Endothelial cell of umbilical vein (primary cell): ENCODE results near the gene ATP8A2. TPM values are rescaled to one million over a fixed set of nuclear protein-coding genes. Genes with fewer than 3 reads are reported as not detected.

ENCODE experiments used
- BruUV-seq: library from RNA; stranded (reverse); fragments of 400-500 nt; replicated peaks from 2 replicates; lab custom pipeline; 2021; lab: Mats Ljungman, UMichigan
- CTCF ChIA-PET: fragments of 300-600, 350-600 bp; sonication (Branson Sonifier 250); formaldehyde crosslinking; loops from one replicate; lab custom pipeline; 2021; ENCODE audit warnings: antibody characterized with exemption, inconsistent platforms; lab: Charles Lee
- POLR2A ChIA-PET: fragments of 300-600, 350-600 bp; sonication (Branson Sonifier 250); formaldehyde crosslinking; loops from one replicate; lab custom pipeline; 2021; ENCODE audit warnings: antibody characterized with exemption, inconsistent platforms; lab: Charles Lee
- DNase-seq: peaks from one replicate; pipeline ENCODE4 v3.0.0-alpha.2; 2011; ENCODE audit warnings: low read depth, low spot score
- FAIRE-seq: peaks from 2 replicates; lab custom pipeline; 2011; peaks lifted over from hg19 to GRCh38; lab: Jason Lieb, UNC
- H2AFZ ChIP-seq: 2 replicates; pipeline ENCODE4 v1.6.0; 2012; ENCODE audit warnings: low read depth, low read length, control low read depth, inconsistent platforms
- H3K27ac ChIP-seq: 2 replicates; pipeline ENCODE4 v1.5.1; 2011; ENCODE audit warnings: low read depth, mild to moderate bottlenecking, control low read depth, low read length, moderate library complexity; ENCODE audit not compliant: insufficient read depth
- H3K27me3 ChIP-seq, 2 experiments: 2 replicates each; pipeline versions ENCODE4 v1.6.0 to v1.6.1; 2011; ENCODE audit warnings: low read length in 2 of 2, mixed read lengths in 1 of 2; ENCODE audit not compliant: control insufficient read depth in 2 of 2, insufficient read depth in 2 of 2
- H3K36me3 ChIP-seq, 2 experiments: 2 replicates in 1 of 2; 3 replicates in 1 of 2; pipeline ENCODE4 v1.5.1; 2011; ENCODE audit warnings: low read length in 2 of 2, mild to moderate bottlenecking in 1 of 2, moderate library complexity in 1 of 2; ENCODE audit not compliant: control insufficient read depth in 2 of 2, insufficient read depth in 2 of 2; ENCODE audit errors: extremely low read depth in 1 of 2
- H3K4me1 ChIP-seq: 3 replicates; pipeline ENCODE4 v1.5.1; 2011; ENCODE audit warnings: mild to moderate bottlenecking, low read length; ENCODE audit not compliant: control insufficient read depth, insufficient read depth; ENCODE audit errors: extremely low read depth
- H3K4me2 ChIP-seq: 2 replicates; pipeline ENCODE4 v1.6.1; 2011; ENCODE audit warnings: low read length, control low read depth, mixed read lengths; ENCODE audit not compliant: insufficient read depth
- H3K4me3 ChIP-seq, 3 experiments: fragments of 200-600 bp in 1 of 3; sonication (generic), shearing (Covaris generic) in 1 of 3; replicated peaks in 1 of 3; 2 replicates each; pipeline ENCODE4 v1.5.1; 2011 to 2016; ENCODE audit warnings: control low read depth in 3 of 3, low read length in 3 of 3, mild to moderate bottlenecking in 2 of 3, inconsistent platforms in 1 of 3, low read depth in 1 of 3, moderate library complexity in 1 of 3; ENCODE audit not compliant: insufficient read depth in 1 of 3
- H3K79me2 ChIP-seq: 2 replicates; pipeline ENCODE4 v1.6.0; 2012; ENCODE audit warnings: low read length, inconsistent platforms; ENCODE audit not compliant: control insufficient read depth, insufficient read depth
- H3K9ac ChIP-seq: replicated peaks from 2 replicates; pipeline ENCODE3; 2011; ENCODE audit warnings: low read length, control low read depth; ENCODE audit not compliant: insufficient read depth; ENCODE audit errors: extremely low read depth
- H3K9me1 ChIP-seq: replicated peaks from 3 replicates; pipeline ENCODE4 v1.6.0; 2011; ENCODE audit warnings: mild to moderate bottlenecking, low read length; ENCODE audit not compliant: control insufficient read depth, insufficient read depth; ENCODE audit errors: extremely low read depth
- H3K9me3 ChIP-seq: replicated peaks from 2 replicates; pipeline ENCODE4 v1.5.1; 2012; ENCODE audit warnings: low read length, inconsistent platforms; ENCODE audit not compliant: control insufficient read depth, insufficient read depth
- H4K20me1 ChIP-seq: replicated peaks from 2 replicates; pipeline ENCODE3; 2011; ENCODE audit warnings: mild to moderate bottlenecking, low read length; ENCODE audit not compliant: control insufficient read depth, insufficient read depth; ENCODE audit errors: extremely low read depth
- EZH2 ChIP-seq: IDR thresholded peaks from 2 replicates; pipeline ENCODE4 v1.6.1; 2012; ENCODE audit warnings: borderline replicate concordance, low read depth, mild to moderate bottlenecking, moderate library complexity, low read length, inconsistent platforms; ENCODE audit not compliant: severe bottlenecking
- FOS ChIP-seq: IDR thresholded peaks from 2 replicates; pipeline ENCODE4 v1.6.1; 2011; ENCODE audit warnings: mild to moderate bottlenecking, low read length, moderate library complexity, borderline replicate concordance; ENCODE audit not compliant: insufficient read depth
- GATA2 ChIP-seq: IDR thresholded peaks from 2 replicates; pipeline ENCODE4 v1.7.0; 2011; ENCODE audit warnings: low read depth, mild to moderate bottlenecking, moderate library complexity, mixed read lengths, low read length; ENCODE audit not compliant: insufficient read length, insufficient read depth
- JUN ChIP-seq: IDR thresholded peaks from 2 replicates; pipeline ENCODE4 v1.6.1; 2011; ENCODE audit warnings: borderline replicate concordance, low read depth; ENCODE audit not compliant: insufficient read length, insufficient read depth
- MYC ChIP-seq: IDR thresholded peaks from one replicate; pipeline ENCODE4 v1.6.1; 2011; ENCODE audit warnings: mild to moderate bottlenecking, low read depth, low read length
- POLR2A ChIP-seq: IDR thresholded peaks from 2 replicates; pipeline ENCODE4 v1.6.1; 2012; ENCODE audit warnings: low read depth, mild to moderate bottlenecking, control low read depth, low read length
- POLR2AphosphoS5 ChIP-seq: IDR thresholded peaks from 2 replicates; pipeline ENCODE4 v1.6.1; 2012; ENCODE audit warnings: low read depth, mild to moderate bottlenecking, control low read depth, low read length, moderate library complexity; ENCODE audit not compliant: insufficient read depth
- dilution Hi-C: fragments of 300-500 bp; cut with MboI; formaldehyde crosslinking; loops from one replicate; pipeline ENCODE4 v1.15.0; 2019; ENCODE audit warnings: low sequenced_read_pairs; ENCODE audit not compliant: extremely low pct_ligation_motif_present
- intact Hi-C: fragments of 100-400 bp; cut with micrococcal nuclease; formaldehyde crosslinking; loops from one replicate; pipeline ENCODE4 v1.10.0; 2022
- polyA plus RNA-seq, 4 experiments: library from polyadenylated mRNA; depleted of rRNA in 3 of 4; stranded (reverse) in 3 of 4; unstranded in 1 of 4; fragments of >200 nt; gene quantifications; 2 replicates each; pipeline versions ENCODE4 v1.2.1 to v1.2.3, GENCODE V29; 2011 to 2012; ENCODE audit warnings: missing spikeins in 1 of 4
- total RNA-seq: library from RNA; stranded (reverse); gene quantifications from 2 replicates; pipeline ENCODE4 v1.2.3, GENCODE V29; 2021
- TF ChIP-seq, protein P1 (sequence below), 2 donors: IDR thresholded peaks; 1 replicate in 1 of 2; 2 replicates in 1 of 2; pipeline ENCODE4 v1.5.1; 2011; ENCODE audit warnings: low read length in 2 of 2, mild to moderate bottlenecking in 2 of 2, moderate library complexity in 2 of 2, control low read depth in 1 of 2, inconsistent platforms in 1 of 2, low read depth in 1 of 2; ENCODE audit not compliant: insufficient read depth in 1 of 2; ENCODE audit errors: extremely low read depth in 1 of 2
- TF ChIP-seq, protein P2 (sequence below): IDR thresholded peaks from 2 replicates; pipeline ENCODE4 v1.6.1; 2011; ENCODE audit not compliant: insufficient read depth, insufficient read length

Gene ATP8A2
- total and polyA plus RNA-seq, 2 donors (not counting 3 experiments of a cell fraction or from before 2014, with no cell fraction given) = 0.11 to 0.49 TPM

DNA sequence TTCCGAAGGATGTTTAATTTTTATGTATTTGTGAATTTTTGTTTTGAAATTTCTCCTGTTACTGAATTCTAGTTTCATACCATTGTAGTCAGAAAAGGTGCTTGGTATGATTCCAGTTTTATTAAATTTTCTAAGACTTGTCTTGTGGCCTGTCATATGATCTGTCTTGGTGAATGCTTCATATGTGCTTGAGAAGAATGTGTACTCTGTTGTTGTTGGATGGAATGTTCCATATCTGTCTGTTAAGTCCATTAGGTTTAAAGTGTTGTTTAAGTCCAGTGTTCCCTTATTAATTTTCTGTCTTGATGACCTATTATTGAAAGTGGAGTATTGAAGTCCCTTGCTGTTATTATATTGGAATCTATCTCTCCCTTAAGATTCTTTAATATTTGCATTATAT lies 273.9 kb downstream of the ATP8A2 start:
- POLR2A ChIA-PET = no interaction called here
- CTCF ChIA-PET = no interaction called here
- dilution Hi-C loops (no loop called here), intact Hi-C loops (no loop called here)
- Histone ChIP-seq H2AFZ (no peak overlapping the region), H3K4me1 (no peaks in the 10 kb centered on the region), H3K4me2 (no peak overlapping the region), H3K79me2 (no peaks in the 10 kb centered on the region), H3K27ac (no peak overlapping the region), H3K36me3 (no peaks in the 10 kb centered on the region), H4K20me1 (no peaks in the 10 kb centered on the region), H3K27me3 (no peaks in the 10 kb centered on the region), H3K9ac (no peak overlapping the region), H3K9me1 (no peaks in the 10 kb centered on the region), H3K9me3 (no peaks in the 10 kb centered on the region), H3K4me3 (no peak overlapping the region)
- FAIRE-seq = no peak
- no TSS peak for BruUV-seq
- TF ChIP-seq POLR2A (no peak), MYC (no peak)
- TF ChIP-seq, protein P1, sequence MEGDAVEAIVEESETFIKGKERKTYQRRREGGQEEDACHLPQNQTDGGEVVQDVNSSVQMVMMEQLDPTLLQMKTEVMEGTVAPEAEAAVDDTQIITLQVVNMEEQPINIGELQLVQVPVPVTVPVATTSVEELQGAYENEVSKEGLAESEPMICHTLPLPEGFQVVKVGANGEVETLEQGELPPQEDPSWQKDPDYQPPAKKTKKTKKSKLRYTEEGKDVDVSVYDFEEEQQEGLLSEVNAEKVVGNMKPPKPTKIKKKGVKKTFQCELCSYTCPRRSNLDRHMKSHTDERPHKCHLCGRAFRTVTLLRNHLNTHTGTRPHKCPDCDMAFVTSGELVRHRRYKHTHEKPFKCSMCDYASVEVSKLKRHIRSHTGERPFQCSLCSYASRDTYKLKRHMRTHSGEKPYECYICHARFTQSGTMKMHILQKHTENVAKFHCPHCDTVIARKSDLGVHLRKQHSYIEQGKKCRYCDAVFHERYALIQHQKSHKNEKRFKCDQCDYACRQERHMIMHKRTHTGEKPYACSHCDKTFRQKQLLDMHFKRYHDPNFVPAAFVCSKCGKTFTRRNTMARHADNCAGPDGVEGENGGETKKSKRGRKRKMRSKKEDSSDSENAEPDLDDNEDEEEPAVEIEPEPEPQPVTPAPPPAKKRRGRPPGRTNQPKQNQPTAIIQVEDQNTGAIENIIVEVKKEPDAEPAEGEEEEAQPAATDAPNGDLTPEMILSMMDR (IDR thresholded peaks at IDR 0.05; ENCODE audit: extremely low read depth in 1 of 2, insufficient read depth in 1 of 2, low read depth in 1 of 2, low read length in 2 of 2) = no peak
- no peak for DNase-seq

- Histone ChIP-seq H2AFZ (no peak overlapping the region), H3K4me3 (no peak overlapping the region), H3K79me2 (no peaks in the 10 kb centered on the region), H3K4me1 (no peaks in the 10 kb centered on the region), H3K27me3 (no peaks in the 10 kb centered on the region), H3K9ac (no peak overlapping the region), H3K36me3 (no peaks in the 10 kb centered on the region), H3K9me3 (no peaks in the 10 kb centered on the region), H4K20me1 (no peaks in the 10 kb centered on the region), H3K4me2 (no peak overlapping the region), H3K9me1 (no peaks in the 10 kb centered on the region), H3K27ac (no peak overlapping the region)
- BruUV-seq = no TSS peak
- CTCF ChIA-PET = no interaction called here
- FAIRE-seq = no peak
- POLR2A ChIA-PET = no interaction called here
- dilution Hi-C loops (no loop called here), intact Hi-C loops (no loop called here)
- TF ChIP-seq POLR2A (no peak), EZH2 (no peak), GATA2 (no peak), MYC (no peak), JUN (no peak), FOS (no peak), POLR2AphosphoS5 (no peak)
- TF ChIP-seq, protein P1 (IDR thresholded peaks at IDR 0.05; ENCODE audit: extremely low read depth in 1 of 2, insufficient read depth in 1 of 2, low read depth in 1 of 2, low read length in 2 of 2) = no peak
- TF ChIP-seq, protein P2, sequence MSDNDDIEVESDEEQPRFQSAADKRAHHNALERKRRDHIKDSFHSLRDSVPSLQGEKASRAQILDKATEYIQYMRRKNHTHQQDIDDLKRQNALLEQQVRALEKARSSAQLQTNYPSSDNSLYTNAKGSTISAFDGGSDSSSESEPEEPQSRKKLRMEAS = no peak
- no peak for DNase-seq
Observed at GRCh38 chr13:25649001-25649633, 277.3 kb downstream of the ATP8A2 start.
